Effector memory CD4-positive, alpha-beta T cell (primary cell): ENCODE results near the gene PDE4D.

ENCODE experiments used
- DNase-seq, 3 donors: peaks; one replicate each; pipeline ENCODE4 v3.0.0-alpha.2; 2020
- H3K27ac ChIP-seq: 2 replicates; pipeline ENCODE4 v1.7.0; 2013; ENCODE audit warnings: mild to moderate bottlenecking, low read length, moderate library complexity; ENCODE audit not compliant: insufficient read depth, poor library complexity, severe bottlenecking
- H3K27me3 ChIP-seq: replicated peaks from 2 replicates; pipeline ENCODE4 v1.7.0; 2013; ENCODE audit warnings: mild to moderate bottlenecking, low read length; ENCODE audit not compliant: insufficient read depth, control insufficient read depth, poor library complexity, severe bottlenecking
- H3K36me3 ChIP-seq: 2 replicates; pipeline ENCODE4 v1.7.0; 2013; ENCODE audit warnings: mild to moderate bottlenecking, low read length, moderate library complexity; ENCODE audit not compliant: control insufficient read depth, insufficient read depth
- H3K4me1 ChIP-seq: 2 replicates; pipeline ENCODE4 v1.7.0; 2013; ENCODE audit warnings: low read length, mild to moderate bottlenecking; ENCODE audit not compliant: control insufficient read depth, insufficient read depth, poor library complexity, severe bottlenecking
- H3K4me3 ChIP-seq: 2 replicates; pipeline ENCODE4 v1.7.0; 2013; ENCODE audit warnings: low read length, low read depth, mild to moderate bottlenecking; ENCODE audit not compliant: insufficient read depth, poor library complexity, severe bottlenecking
- H3K9me3 ChIP-seq: 2 replicates; pipeline ENCODE4 v1.7.0; 2013; ENCODE audit warnings: mild to moderate bottlenecking, low read length, moderate library complexity; ENCODE audit not compliant: control insufficient read depth

PDE4D gene

DNA sequence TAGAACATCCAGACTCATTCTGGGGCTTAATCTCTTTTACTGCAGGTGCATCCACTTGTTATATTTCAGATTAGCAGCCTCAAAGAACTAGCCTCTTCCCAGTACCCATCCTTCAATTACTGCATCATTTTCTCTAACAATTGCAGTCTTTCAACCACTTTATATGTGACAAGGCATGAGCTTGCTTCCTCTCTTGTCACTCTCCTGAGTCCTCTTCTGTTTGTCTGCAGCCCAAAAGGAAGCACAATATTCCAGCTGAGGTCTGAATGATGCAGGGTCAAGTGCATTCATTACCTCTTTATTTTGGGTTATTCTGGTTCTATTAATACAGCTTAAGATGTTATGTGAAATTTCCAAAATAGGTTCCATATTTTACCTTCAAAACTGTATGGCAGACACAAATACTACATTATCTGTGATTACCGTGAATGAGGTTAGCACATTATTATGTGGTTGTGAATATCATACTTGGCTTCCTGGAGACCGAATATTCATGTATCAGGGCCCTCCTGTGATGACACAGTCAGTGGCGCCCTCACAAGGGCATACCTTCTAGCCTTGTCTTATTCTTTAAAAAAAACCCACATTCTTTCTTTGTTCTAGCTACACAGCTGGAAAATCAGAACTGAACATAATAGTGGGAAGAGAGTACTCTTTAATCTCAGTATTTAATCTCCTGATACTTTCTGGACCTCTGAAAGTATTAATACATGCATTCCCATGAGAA is 323.8 kb downstream of the PDE4D start:
- Histone ChIP-seq H3K36me3 (no peaks in the 10 kb centered on the region), H3K4me1 (no peaks in the 10 kb centered on the region), H3K9me3 (no peaks in the 10 kb centered on the region), H3K4me3 (no peak overlapping the region), H3K27ac (no peak overlapping the region), H3K27me3 (no peaks in the 10 kb centered on the region)
- DNase-seq = no peak

DNA sequence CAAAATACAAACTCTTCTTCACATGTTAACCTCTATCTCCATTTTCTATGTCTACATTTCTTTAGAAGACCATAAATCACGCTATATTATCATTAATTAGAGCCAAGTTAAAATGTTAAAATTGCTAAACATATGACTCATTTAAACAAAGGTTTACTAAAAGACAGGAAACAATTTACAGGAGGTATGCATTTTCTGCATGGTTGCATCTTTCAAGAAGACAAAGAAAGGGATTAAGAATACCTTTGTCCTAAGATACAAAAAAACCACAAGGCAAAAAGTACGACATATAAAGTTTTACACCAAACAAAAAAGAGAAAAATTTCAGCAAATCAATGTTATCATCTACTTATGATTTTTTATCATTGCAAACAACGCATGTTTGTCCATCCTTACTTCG is 324.4 kb downstream of the PDE4D start:
- Histone ChIP-seq H3K36me3 (no peaks in the 10 kb centered on the region), H3K9me3 (no peaks in the 10 kb centered on the region), H3K4me3 (no peak overlapping the region), H3K4me1 (no peaks in the 10 kb centered on the region), H3K27me3 (no peaks in the 10 kb centered on the region), H3K27ac (no peak overlapping the region)
- DNase-seq = no peak

DNA sequence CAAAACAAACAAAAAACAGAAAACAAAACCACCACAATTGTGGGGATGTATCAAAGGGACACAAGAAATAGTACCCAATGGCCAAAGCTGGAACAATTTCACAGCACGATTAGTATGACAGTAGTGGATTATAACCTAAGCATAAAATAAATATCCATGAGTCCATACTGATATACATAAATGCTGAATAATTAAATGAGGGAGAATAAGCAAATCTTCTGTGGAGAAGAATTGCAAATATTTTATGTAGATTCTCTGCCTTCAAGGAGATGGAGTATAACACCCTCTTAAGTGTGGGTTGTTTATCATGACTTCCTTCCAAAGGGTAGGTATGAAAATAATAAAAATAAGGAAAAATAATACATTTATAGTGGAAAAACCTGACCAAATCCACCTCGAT is 325.4 kb downstream of the PDE4D start:
- Histone ChIP-seq H3K4me3 (no peak overlapping the region), H3K36me3 (no peaks in the 10 kb centered on the region), H3K9me3 (no peaks in the 10 kb centered on the region), H3K27me3 (no peaks in the 10 kb centered on the region), H3K27ac (no peak overlapping the region), H3K4me1 (no peaks in the 10 kb centered on the region)
- DNase-seq = no peak

DNA sequence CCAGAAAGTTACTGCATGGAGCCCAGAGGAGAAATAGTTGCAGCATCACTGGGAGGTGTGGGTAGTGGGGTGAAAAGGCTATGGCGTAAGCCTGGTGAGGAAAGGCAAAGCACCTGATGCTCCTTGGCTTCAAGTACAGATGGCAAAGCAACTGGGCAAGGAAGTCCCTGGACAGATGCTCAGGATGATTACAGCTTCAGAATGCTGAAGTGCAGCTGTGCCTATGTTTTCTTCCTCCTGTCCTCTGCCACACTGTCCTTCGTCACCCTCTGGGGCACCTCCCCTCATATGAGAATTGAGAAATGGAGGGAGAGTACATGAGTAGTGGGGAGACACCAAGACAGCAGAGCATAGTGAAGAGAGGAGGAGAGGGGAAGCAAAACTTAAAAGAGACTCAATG is 328.0 kb downstream of the PDE4D start:
- no peaks in the 10 kb centered on the region for H3K4me1 ChIP-seq
- H3K36me3 ChIP-seq = no peaks in the 10 kb centered on the region
- no peaks in the 10 kb centered on the region for H3K27me3 ChIP-seq
- no peak overlapping the region for H3K4me3 ChIP-seq
- no peak for DNase-seq
- H3K9me3 ChIP-seq = no peaks in the 10 kb centered on the region
- no peak overlapping the region for H3K27ac ChIP-seq

DNA sequence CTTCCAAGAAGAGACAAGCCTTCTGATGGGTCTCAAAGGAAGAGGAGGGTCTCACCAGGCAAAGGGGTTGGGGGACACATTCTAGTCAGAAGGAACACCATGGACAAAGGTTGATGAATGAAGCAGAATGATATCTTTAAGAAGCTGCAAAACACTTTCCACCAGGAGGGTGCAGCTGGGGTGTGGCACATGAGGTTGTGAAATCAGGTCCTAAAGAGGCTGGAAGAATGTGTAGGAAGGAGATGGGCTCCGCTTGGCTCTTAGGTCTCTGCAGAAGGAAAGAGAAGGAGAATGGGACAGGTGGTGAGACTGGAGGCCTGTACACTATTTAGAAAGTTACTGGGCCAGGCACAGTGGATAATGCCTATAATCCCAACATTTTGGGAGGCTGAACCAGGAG is 328.6 kb downstream of the PDE4D start:
- Histone ChIP-seq H3K4me3 (no peak overlapping the region), H3K4me1 (no peaks in the 10 kb centered on the region), H3K9me3 (no peaks in the 10 kb centered on the region), H3K27me3 (no peaks in the 10 kb centered on the region), H3K27ac (no peak overlapping the region), H3K36me3 (no peaks in the 10 kb centered on the region)
- no peak for DNase-seq

DNA sequence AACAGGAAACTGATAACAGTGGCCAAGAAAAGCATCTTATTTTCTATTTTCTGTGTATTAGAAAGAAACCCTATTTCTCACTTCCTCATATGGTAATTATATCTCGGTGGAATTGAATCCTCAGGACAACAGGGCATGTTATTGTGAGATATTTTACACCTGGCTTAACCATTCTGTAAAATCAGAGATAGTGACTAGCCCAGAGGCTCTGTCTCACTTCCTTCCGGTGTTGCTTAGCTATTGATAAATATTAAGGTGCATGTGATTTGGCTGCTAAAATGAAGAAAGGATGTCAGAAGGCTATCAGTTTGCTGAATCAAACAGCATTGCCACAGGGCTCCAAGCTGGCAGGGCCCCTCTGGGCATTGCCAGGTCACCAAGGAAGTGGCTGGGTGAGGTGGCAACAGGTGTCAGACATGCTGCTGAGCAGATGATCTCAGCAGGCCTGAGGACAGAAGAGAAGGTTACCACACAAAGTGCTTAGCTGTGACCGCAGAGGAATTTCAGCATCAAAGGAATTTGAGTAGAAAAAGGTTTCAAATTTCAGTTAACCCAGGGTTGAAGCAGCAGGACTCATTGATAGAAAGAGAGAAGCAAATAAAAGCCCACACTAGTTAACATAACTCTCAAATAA is 330.7 kb downstream of the PDE4D start:
- H3K9me3 ChIP-seq = no peaks in the 10 kb centered on the region
- H3K27ac ChIP-seq = no peak overlapping the region
- no peaks in the 10 kb centered on the region for H3K27me3 ChIP-seq
- no peaks in the 10 kb centered on the region for H3K4me1 ChIP-seq
- H3K36me3 ChIP-seq = no peaks in the 10 kb centered on the region
- H3K4me3 ChIP-seq = no peak overlapping the region
- DNase-seq = peak in 1 of 3 donors; percentile 2

DNA sequence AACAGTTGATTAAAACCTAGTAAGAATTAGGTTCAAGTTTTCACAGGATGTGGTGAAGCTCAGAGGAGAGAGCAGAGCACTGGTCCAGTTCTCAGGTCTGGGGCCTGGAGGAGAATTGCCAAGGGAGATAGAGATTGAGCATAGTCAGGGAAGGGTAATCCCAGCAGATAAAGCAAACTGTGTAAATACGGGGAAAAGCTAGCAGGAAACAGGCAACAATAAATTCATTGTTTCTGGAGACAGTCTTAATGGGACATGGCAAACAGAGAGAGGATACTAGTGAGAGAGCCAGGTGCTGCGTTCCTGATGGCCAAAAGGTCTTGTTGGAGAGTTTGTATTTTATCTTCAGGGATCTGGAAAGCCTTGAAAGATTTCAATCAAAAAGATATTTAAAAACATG is 333.0 kb downstream of the PDE4D start:
- no peak for DNase-seq
- no peaks in the 10 kb centered on the region for H3K4me1 ChIP-seq
- no peaks in the 10 kb centered on the region for H3K36me3 ChIP-seq
- H3K9me3 ChIP-seq = no peaks in the 10 kb centered on the region
- no peak overlapping the region for H3K4me3 ChIP-seq
- H3K27me3 ChIP-seq = no peaks in the 10 kb centered on the region
- H3K27ac ChIP-seq = no peak overlapping the region

DNA sequence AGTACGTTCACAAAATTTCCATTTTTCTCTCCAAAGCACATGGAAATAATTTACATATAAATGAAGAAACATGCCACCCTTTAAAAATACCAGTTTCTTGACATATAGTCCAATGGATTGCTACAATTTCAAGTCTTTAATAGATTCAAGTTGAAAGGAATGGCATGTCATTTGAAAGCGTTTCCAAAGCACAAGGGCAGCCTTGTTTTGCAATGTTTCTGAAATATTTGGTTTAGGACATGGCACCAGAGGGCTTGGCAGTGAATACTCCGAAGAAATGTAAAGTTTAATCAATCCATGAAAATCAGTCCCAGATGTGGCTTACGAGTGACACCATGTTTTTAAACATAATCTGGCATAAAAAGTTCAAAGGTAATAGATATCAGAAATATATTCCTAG is 333.7 kb downstream of the PDE4D start:
- no peak for DNase-seq
- H3K36me3 ChIP-seq = no peaks in the 10 kb centered on the region
- H3K9me3 ChIP-seq = no peaks in the 10 kb centered on the region
- H3K27me3 ChIP-seq = no peaks in the 10 kb centered on the region
- no peak overlapping the region for H3K27ac ChIP-seq
- no peaks in the 10 kb centered on the region for H3K4me1 ChIP-seq
- H3K4me3 ChIP-seq = no peak overlapping the region

DNA sequence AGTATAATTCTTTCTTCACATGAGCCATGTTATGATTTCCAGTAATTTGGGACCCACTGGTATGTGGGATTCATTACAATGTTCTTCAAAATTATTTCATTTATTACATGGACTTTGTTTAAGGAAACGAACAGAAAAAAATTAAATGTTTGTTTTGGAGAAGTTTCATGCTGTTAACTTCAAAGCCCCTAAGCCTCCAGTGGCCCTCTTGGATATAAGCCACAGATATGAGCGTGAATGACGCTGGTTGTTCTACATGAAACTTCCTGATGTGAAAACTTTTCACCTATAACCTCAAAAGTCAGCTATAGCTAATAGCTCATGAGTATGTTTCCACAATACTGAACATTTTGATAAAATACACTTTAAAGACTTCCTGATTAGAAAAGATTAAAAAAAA is 334.2 kb downstream of the PDE4D start:
- no peak overlapping the region for H3K27ac ChIP-seq
- no peak for DNase-seq
- no peaks in the 10 kb centered on the region for H3K27me3 ChIP-seq
- no peaks in the 10 kb centered on the region for H3K4me1 ChIP-seq
- H3K9me3 ChIP-seq = no peaks in the 10 kb centered on the region
- no peak overlapping the region for H3K4me3 ChIP-seq
- H3K36me3 ChIP-seq = no peaks in the 10 kb centered on the region

DNA sequence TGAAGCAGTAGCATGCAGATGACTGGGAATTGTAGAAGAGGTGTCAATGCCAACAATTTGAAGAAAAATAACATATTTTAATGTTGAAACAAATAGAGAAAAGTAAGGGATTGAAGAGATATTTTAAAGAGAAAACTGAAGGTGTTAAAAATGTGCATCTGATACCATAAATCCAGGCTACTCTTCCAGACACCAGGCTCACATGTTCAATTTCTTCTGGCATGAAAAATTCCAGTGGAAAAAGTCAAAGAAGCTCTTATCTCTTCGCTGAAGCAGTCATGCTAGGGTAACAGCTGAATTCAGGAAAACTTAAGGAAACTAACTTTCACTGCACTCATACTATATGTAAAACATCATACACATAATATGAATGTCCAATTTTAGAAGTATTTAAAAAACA is 335.0 kb downstream of the PDE4D start:
- H3K4me1 ChIP-seq = no peaks in the 10 kb centered on the region
- no peak for DNase-seq
- no peak overlapping the region for H3K4me3 ChIP-seq
- H3K27ac ChIP-seq = no peak overlapping the region
- H3K9me3 ChIP-seq = no peaks in the 10 kb centered on the region
- H3K27me3 ChIP-seq = no peaks in the 10 kb centered on the region
- no peaks in the 10 kb centered on the region for H3K36me3 ChIP-seq
